ENCODE measurements around the gene GALNT17.

DNA sequence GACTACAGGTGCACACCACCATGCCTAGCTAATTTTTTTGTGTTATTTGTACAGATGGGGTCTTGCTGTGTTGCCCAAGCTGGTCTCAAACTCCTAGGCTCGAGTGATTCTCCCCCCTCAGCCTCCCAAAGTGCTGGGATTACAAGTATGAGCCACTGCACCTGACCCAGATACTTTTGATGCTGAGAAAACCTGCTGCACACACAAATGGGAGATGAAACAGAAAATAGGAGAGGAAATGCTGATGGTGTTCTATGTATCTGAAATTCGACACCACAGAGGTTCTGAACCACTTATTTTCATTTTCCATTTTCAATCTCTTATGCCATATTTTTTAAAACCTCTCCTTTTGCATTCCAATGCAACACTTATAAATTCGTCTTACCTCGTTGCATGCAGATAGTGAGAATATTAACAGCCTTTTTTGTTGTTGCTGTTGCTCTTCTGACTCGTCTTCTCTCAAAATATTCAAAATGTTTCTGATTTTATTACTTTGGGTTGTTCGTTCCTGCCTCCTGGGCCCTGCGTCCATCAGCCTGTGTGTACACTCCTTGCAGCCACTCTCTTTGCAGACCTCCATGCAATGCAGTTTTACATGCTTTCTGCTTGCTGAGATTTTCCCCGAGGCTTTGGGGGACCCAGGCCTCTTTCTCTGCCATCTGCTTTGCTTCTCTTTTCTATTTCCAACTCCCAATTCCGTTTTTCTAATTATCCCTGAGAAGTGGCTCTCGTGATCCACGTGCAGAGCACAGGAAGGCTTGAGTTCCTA is 556.1 kb downstream of the GALNT17 start:
- TF ChIP-seq, protein P1, sequence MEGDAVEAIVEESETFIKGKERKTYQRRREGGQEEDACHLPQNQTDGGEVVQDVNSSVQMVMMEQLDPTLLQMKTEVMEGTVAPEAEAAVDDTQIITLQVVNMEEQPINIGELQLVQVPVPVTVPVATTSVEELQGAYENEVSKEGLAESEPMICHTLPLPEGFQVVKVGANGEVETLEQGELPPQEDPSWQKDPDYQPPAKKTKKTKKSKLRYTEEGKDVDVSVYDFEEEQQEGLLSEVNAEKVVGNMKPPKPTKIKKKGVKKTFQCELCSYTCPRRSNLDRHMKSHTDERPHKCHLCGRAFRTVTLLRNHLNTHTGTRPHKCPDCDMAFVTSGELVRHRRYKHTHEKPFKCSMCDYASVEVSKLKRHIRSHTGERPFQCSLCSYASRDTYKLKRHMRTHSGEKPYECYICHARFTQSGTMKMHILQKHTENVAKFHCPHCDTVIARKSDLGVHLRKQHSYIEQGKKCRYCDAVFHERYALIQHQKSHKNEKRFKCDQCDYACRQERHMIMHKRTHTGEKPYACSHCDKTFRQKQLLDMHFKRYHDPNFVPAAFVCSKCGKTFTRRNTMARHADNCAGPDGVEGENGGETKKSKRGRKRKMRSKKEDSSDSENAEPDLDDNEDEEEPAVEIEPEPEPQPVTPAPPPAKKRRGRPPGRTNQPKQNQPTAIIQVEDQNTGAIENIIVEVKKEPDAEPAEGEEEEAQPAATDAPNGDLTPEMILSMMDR (IDR thresholded peaks at IDR 0.05) = no peak
- TF ChIP-seq POLR2A (IDR thresholded peaks at IDR 0.05) = no peak
